ENCODE results near the gene DDX3X.
"Not testable (repeated sequence)": the region's sequence is repeated elsewhere in the genome, so short reads cannot be mapped to it uniquely, and the experiment has no call there.

Gene DDX3X

GRCh38 chrX:41333744-41334362, at the start of gene DDX3X:
TSS of gene DDX3X (plus strand) at chrX:41334162. CDS start at chrX:41334253, 91 bp downstream.
- peak; percentile 20 for FAIRE-seq

- not testable (repeated sequence) for FAIRE-seq
Observed at GRCh38 chrX:41285928-41286327, 48.0 kb upstream of the DDX3X start.

- FAIRE-seq, result no peak
Observed at GRCh38 chrX:41288641-41289040, 45.3 kb upstream of the DDX3X start.

GRCh38 chrX:41289095-41289494, 44.9 kb upstream of the DDX3X start:
- FAIRE-seq, result no peak

GRCh38 chrX:41291309-41291708, 42.7 kb upstream of the DDX3X start:
- FAIRE-seq, result no peak

- peak; percentile 29 for FAIRE-seq
Observed at GRCh38 chrX:41293269-41293668, 40.7 kb upstream of the DDX3X start.

- no peak for FAIRE-seq
Observed at GRCh38 chrX:41300758-41301437, 33.1 kb upstream of the DDX3X start.

GRCh38 chrX:41301438-41301824, 32.5 kb upstream of the DDX3X start:
- FAIRE-seq, result no peak

GRCh38 chrX:41302370-41302769, 31.6 kb upstream of the DDX3X start:
- FAIRE-seq, result no peak

GRCh38 chrX:41303013-41303412, 30.9 kb upstream of the DDX3X start:
- no peak for FAIRE-seq

- no peak for FAIRE-seq
Observed at GRCh38 chrX:41304178-41304577, 29.8 kb upstream of the DDX3X start.

- FAIRE-seq, result no peak
Observed at GRCh38 chrX:41308884-41309647, 24.9 kb upstream of the DDX3X start.

- FAIRE-seq, result no peak
Observed at GRCh38 chrX:41312786-41313185, 21.2 kb upstream of the DDX3X start.

GRCh38 chrX:41313419-41313818, 20.5 kb upstream of the DDX3X start:
- no peak for FAIRE-seq

- FAIRE-seq, result no peak
Observed at GRCh38 chrX:41314204-41314603, 19.8 kb upstream of the DDX3X start.

GRCh38 chrX:41314881-41315280, 19.1 kb upstream of the DDX3X start:
- no peak for FAIRE-seq

- not testable (repeated sequence) for FAIRE-seq
Observed at GRCh38 chrX:41316266-41316665, 17.7 kb upstream of the DDX3X start.

- no peak for FAIRE-seq
Observed at GRCh38 chrX:41317477-41318208, 16.3 kb upstream of the DDX3X start.

- no peak for FAIRE-seq
Observed at GRCh38 chrX:41320393-41320792, 13.6 kb upstream of the DDX3X start.

- no peak for FAIRE-seq
Observed at GRCh38 chrX:41322821-41323603, 10.9 kb upstream of the DDX3X start.

- FAIRE-seq, result no peak
Observed at GRCh38 chrX:41326431-41326830, 7.5 kb upstream of the DDX3X start.

- no peak for FAIRE-seq
Observed at GRCh38 chrX:41327341-41327740, 6.6 kb upstream of the DDX3X start.
